Gastroesophageal sphincter (tissue), 4 donors: ENCODE data around the gene MYOM1. TPM values are rescaled to one million over a fixed set of nuclear protein-coding genes. Genes with fewer than 3 reads are reported as not detected.

ENCODE experiments used
- ATAC-seq: fragments of 150-250 bp; one replicate; pipeline ENCODE4 v1.9.1; 2016; ENCODE audit warnings: mild to moderate bottlenecking, moderate library complexity
- H3K27ac ChIP-seq, 4 donors: fragments of 200-600 bp; sonication (generic) in 3 of 4; 1 replicate in 3 of 4; 2 replicates in 1 of 4; pipeline ENCODE4 v1.5.1; 2016 to 2019
- H3K27me3 ChIP-seq: fragments of 200-600 bp; sonication (generic); one replicate; pipeline ENCODE4 v1.5.1; 2019
- H3K36me3 ChIP-seq, 2 donors: fragments of 200-600 bp; sonication (generic); one replicate each; pipeline ENCODE4 v1.5.1; 2019; ENCODE audit warnings: control low read depth in 1 of 2
- H3K4me1 ChIP-seq, 3 donors: fragments of 200-600 bp; sonication (generic); 1 replicate in 2 of 3; 2 replicates in 1 of 3; pipeline ENCODE4 v1.5.1; 2016 to 2019; ENCODE audit warnings: control low read depth in 2 of 3
- H3K4me3 ChIP-seq, 2 donors: fragments of 200-600 bp; sonication (generic); one replicate each; pipeline ENCODE4 v1.5.1; 2019; ENCODE audit warnings: mild to moderate bottlenecking in 1 of 2, moderate library complexity in 1 of 2
- H3K9me3 ChIP-seq, 3 donors: fragments of 200-600 bp; sonication (generic); one replicate each; pipeline ENCODE4 v1.5.1; 2017 to 2019; ENCODE audit warnings: control low read depth in 2 of 3
- EP300 ChIP-seq: sonication (generic); formaldehyde crosslinking; IDR thresholded peaks from one replicate; pipeline ENCODE4 v1.6.1; 2017; ENCODE audit warnings: antibody characterized with exemption, mild to moderate bottlenecking
- POLR2A ChIP-seq, 2 donors: fragments of 450-650 bp; IDR thresholded peaks; one replicate each; pipeline ENCODE4 v1.6.1; 2017; ENCODE audit warnings: antibody characterized with exemption in 2 of 2, mild to moderate bottlenecking in 2 of 2, moderate library complexity in 1 of 2
- POLR2AphosphoS5 ChIP-seq: sonication (generic); formaldehyde crosslinking; IDR thresholded peaks from one replicate; pipeline ENCODE4 v1.6.1; 2017; ENCODE audit warnings: antibody characterized with exemption
- WGBS, 2 donors: methylation state at CpG; one replicate each; pipeline ENCODE4 v1.1.5; 2018; ENCODE audit warnings: low coverage in 1 of 2; 5-methylcytosine and 5-hydroxymethylcytosine counted together
- total RNA-seq, 4 donors: library from RNA; depleted of rRNA; stranded (reverse); fragments of >200 nt; gene quantifications; one replicate each; pipeline ENCODE4 v1.1.0, GENCODE V29; 2016
- TF ChIP-seq, protein P1 (sequence below), 4 experiments: fragments of 200-600 bp in 2 of 4; fragments of 450-650 bp in 2 of 4; sonication (generic) in 1 of 4; IDR thresholded peaks; one replicate each; pipeline ENCODE4 v1.5.1; 2017 to 2019; ENCODE audit warnings: antibody characterized with exemption in 4 of 4, mild to moderate bottlenecking in 2 of 4, moderate library complexity in 2 of 4

The MYOM1 gene
- total RNA-seq, 4 donors from 2014 or later, result 14.8 to 37.6 (median 24.6) TPM

DNA sequence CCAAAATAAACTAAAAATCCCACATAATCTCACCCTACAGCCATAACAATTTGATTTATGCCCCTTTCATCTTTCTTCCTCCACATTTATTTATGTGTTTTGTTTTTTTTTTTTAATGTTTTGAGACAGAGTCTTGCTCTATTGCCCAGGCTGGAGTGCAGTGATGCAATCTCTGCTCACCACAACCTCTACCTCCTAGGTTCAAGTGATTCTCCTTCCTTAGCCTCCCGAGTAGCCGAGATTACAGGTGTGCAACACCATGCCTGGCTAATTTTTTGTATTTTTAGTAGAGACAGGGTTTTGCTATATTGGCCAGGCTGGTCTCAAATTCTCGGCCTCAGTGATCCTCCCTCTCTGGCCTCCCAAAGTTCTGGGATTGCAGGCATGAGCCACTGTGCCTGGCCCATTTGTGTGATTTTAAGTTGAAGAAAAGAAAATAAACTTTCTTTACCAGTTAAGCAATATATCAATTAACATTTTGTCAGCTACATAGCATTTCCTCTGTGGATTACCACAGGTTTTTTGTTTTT, 170.9 kb downstream of the MYOM1 start:
- no peaks in the 10 kb centered on the region for H3K9me3 ChIP-seq
- H3K27ac ChIP-seq, result no peak overlapping the region
- WGBS, 2 donors, result 100% methylated on average over 2 to 3 of the region's 3 CpGs
- TF ChIP-seq, protein P1, sequence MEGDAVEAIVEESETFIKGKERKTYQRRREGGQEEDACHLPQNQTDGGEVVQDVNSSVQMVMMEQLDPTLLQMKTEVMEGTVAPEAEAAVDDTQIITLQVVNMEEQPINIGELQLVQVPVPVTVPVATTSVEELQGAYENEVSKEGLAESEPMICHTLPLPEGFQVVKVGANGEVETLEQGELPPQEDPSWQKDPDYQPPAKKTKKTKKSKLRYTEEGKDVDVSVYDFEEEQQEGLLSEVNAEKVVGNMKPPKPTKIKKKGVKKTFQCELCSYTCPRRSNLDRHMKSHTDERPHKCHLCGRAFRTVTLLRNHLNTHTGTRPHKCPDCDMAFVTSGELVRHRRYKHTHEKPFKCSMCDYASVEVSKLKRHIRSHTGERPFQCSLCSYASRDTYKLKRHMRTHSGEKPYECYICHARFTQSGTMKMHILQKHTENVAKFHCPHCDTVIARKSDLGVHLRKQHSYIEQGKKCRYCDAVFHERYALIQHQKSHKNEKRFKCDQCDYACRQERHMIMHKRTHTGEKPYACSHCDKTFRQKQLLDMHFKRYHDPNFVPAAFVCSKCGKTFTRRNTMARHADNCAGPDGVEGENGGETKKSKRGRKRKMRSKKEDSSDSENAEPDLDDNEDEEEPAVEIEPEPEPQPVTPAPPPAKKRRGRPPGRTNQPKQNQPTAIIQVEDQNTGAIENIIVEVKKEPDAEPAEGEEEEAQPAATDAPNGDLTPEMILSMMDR (IDR thresholded peaks at IDR 0.05), result no peak
- TF ChIP-seq EP300, result no peak
- TF ChIP-seq POLR2AphosphoS5, result no peak
- no peak for TF ChIP-seq POLR2A (IDR thresholded peaks at IDR 0.05)
- no peaks in the 10 kb centered on the region for H3K36me3 ChIP-seq
- ATAC-seq, result no peak
- no peaks in the 10 kb centered on the region for H3K27me3 ChIP-seq
- peaks cover 0 to 5% (median 0%) of the 10 kb centered on the region in 3 donors for H3K4me1 ChIP-seq
- no peak overlapping the region for H3K4me3 ChIP-seq

DNA sequence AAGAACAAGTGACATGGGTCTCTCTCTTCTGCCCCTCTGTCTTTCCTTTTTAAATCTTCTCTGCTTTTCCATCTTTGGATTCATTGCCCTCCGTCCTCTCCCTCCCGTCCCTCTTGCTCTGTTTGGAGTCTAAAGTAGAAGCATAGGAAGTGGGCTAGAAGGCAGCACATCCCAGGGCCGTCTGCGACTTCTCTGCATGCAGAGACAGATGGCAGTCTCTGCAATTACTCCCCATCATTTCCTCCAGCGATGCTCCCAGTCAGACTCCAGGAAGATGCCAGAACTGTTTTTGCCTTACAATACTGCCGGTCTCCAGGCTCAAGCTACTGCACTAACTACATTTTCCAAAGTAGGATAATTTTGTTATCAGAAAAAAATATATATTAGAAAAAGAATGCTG, 171.6 kb downstream of the MYOM1 start:
- no peak for TF ChIP-seq POLR2AphosphoS5
- TF ChIP-seq EP300, result no peak
- TF ChIP-seq, protein P1 (IDR thresholded peaks at IDR 0.05), result no peak
- TF ChIP-seq POLR2A (IDR thresholded peaks at IDR 0.05), result no peak
- Histone ChIP-seq H3K4me3 (no peak overlapping the region), H3K36me3 (no peaks in the 10 kb centered on the region), H3K9me3 (no peaks in the 10 kb centered on the region), H3K27ac (no peak overlapping the region), H3K27me3 (no peaks in the 10 kb centered on the region), H3K4me1 (peaks cover 0 to 5% (median 0%) of the 10 kb centered on the region in 3 donors)
- WGBS, 2 donors, result 29 to 43% methylated on average over 6 of the region's 6 CpGs
- ATAC-seq, result no peak

DNA sequence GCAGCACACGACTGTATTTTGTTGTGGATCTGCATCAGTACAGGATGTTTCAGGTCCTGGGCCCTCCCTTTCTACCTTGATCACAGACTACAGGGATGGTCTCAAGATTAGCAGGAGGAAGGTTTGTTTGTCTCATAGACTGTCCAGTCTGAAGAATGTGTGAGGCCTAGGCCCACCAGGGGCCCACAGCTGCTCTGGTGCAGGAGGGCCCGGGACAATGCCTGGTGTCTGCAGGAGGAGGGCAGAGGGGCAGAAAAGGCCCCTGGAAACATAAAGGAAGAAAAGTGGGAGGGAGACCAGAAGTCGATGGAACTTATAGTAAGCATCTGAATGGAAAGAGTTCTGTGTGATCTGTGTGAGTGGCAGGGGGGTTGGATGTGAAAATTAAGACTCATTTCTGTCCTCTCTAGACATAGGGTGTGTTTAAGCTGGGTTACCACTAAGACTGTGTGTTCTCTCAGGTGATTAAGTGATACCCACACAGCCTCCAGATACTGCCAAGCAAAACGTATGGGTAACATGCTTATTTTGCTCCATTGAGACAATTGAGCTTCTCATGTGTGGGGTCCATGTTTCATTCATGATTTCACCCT, 173.5 kb downstream of the MYOM1 start:
- peaks cover 0 to 5% (median 0%) of the 10 kb centered on the region in 3 donors for H3K4me1 ChIP-seq
- 75 to 80% methylated on average over 3 of the region's 4 CpGs for WGBS, 2 donors

DNA sequence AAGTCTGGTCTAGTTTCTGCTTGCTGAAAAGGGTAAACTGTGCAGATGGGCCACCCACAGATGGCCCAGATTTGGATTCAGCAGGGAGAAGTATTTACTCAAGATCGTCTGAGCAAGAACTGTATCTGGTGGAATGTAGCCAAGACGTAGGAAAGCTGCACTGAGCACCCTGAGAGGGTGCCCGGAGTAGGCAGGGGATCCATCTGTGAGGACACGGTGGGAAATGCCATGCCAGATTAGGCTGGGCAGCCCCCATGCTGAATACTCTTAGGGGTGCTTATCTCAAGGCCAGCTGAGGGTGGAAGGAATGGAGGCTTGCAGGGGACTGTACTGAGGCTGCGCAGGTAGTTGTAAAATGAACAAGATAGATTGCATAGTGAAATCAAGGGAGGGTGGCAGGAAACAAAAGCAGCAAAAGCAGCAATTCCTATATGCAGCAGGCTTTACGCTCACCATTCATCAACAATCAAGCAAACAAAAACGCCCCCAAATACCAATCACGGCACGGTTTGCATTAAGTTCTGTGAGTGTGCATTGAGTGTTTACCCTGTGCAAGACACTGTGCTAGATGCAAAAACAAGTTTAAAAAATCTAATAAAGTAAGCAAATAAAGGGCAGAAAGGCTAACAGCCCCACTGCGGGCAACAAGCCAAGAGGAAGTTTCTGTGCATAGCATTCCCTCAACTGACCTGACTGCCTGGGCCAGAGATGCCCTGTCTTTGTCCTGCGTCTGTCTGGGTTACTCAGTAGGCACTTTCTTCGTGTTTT, 174.7 kb downstream of the MYOM1 start:
- no peaks in the 10 kb centered on the region for H3K36me3 ChIP-seq
- H3K4me1 ChIP-seq, result peaks cover 0 to 5% (median 0%) of the 10 kb centered on the region in 3 donors
- TF ChIP-seq EP300 (no peak), POLR2AphosphoS5 (no peak)
- H3K27me3 ChIP-seq, result no peaks in the 10 kb centered on the region
- no peak for ATAC-seq
- no peak overlapping the region for H3K27ac ChIP-seq
- no peak overlapping the region for H3K4me3 ChIP-seq
- 38 to 77% methylated on average over 5 to 12 of the region's 12 CpGs for WGBS, 2 donors
- no peaks in the 10 kb centered on the region for H3K9me3 ChIP-seq

More for the DNA sequence above, 173.5 kb downstream of the MYOM1 start:
- no peak overlapping the region for H3K4me3 ChIP-seq
- H3K36me3 ChIP-seq, result no peaks in the 10 kb centered on the region
- no peak for ATAC-seq
- TF ChIP-seq, protein P1 (IDR thresholded peaks at IDR 0.05), result no peak
- TF ChIP-seq POLR2A (IDR thresholded peaks at IDR 0.05) (no peak), EP300 (no peak)
- H3K9me3 ChIP-seq, result no peaks in the 10 kb centered on the region
- H3K27ac ChIP-seq, result no peak overlapping the region
- no peaks in the 10 kb centered on the region for H3K27me3 ChIP-seq

DNA sequence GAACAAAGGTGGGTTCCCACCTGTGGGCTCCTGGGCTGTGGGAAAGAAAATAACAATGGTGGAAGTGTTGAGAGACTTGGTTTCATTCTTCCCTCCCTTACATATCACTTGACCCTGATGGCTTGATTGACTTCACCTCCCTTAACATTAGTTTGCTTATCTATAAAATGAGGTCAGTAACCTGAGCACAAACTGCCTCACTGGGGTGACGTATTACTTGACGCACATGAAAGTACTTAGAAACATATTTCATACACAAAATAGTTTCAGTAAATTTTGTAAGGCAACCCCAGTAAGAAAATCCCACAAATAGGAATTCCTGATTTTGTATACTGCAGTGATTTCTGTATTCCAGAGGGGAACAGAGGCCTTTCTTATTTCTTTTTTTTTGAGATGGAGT, 177.4 kb downstream of the MYOM1 start:
- Histone ChIP-seq H3K36me3 (no peaks in the 10 kb centered on the region), H3K27ac (no peak overlapping the region), H3K27me3 (no peaks in the 10 kb centered on the region), H3K4me1 (peaks cover 0 to 5% (median 0%) of the 10 kb centered on the region in 3 donors), H3K4me3 (no peak overlapping the region), H3K9me3 (no peaks in the 10 kb centered on the region)
- TF ChIP-seq POLR2AphosphoS5 (no peak), EP300 (no peak)
- ATAC-seq, result no peak
- WGBS, 2 donors, result 92 to 94% methylated on average over 2 of the region's 2 CpGs
